Mesenchymal stem cell (in vitro differentiated cells and primary cell): ENCODE results near the gene PLA1A.

Experiments used
- DNase-seq: peaks from one replicate; pipeline ENCODE4 v3.0.0-alpha.2; 2013
- H2AFZ ChIP-seq: one replicate; pipeline ENCODE4 v1.6.1; 2013; ENCODE audit warnings: low read depth, mild to moderate bottlenecking, control low read depth, inconsistent platforms, low read length, moderate library complexity
- H2AK5ac ChIP-seq: 2 replicates; pipeline ENCODE4 v1.6.1; 2013; ENCODE audit warnings: low read length, moderate library complexity, mild to moderate bottlenecking, inconsistent platforms; ENCODE audit not compliant: severe bottlenecking
- H2BK120ac ChIP-seq: one replicate; pipeline ENCODE4 v1.6.1; 2013; ENCODE audit warnings: low read depth, mild to moderate bottlenecking, inconsistent platforms, low read length, moderate library complexity
- H2BK12ac ChIP-seq, 2 experiments: one replicate each; pipeline ENCODE4 v1.6.1; 2013; ENCODE audit warnings: inconsistent platforms in 2 of 2, low read length in 2 of 2, mild to moderate bottlenecking in 2 of 2, moderate library complexity in 2 of 2, control low read depth in 1 of 2
- H2BK15ac ChIP-seq: one replicate; pipeline ENCODE4 v1.6.1; 2013; ENCODE audit warnings: mild to moderate bottlenecking, low read depth, inconsistent platforms; ENCODE audit not compliant: poor library complexity, severe bottlenecking
- H2BK5ac ChIP-seq: 2 replicates; pipeline ENCODE4 v1.6.1; 2013; ENCODE audit warnings: low read depth, mild to moderate bottlenecking, low read length, control low read depth, inconsistent platforms; ENCODE audit not compliant: poor library complexity, severe bottlenecking
- H3K14ac ChIP-seq, 2 experiments: one replicate each; pipeline ENCODE4 v1.6.1; 2013; ENCODE audit warnings: inconsistent platforms in 2 of 2, low read length in 2 of 2, control low read depth in 1 of 2, mild to moderate bottlenecking in 1 of 2, moderate library complexity in 1 of 2
- H3K18ac ChIP-seq, 2 experiments: one replicate each; pipeline ENCODE4 v1.6.1; 2013; ENCODE audit warnings: inconsistent platforms in 2 of 2, low read length in 2 of 2, control low read depth in 1 of 2, low read depth in 1 of 2, mild to moderate bottlenecking in 1 of 2
- H3K23ac ChIP-seq, 2 experiments: one replicate each; pipeline ENCODE4 v1.6.1; 2013; ENCODE audit warnings: inconsistent platforms in 2 of 2, low read length in 2 of 2, mild to moderate bottlenecking in 2 of 2, moderate library complexity in 2 of 2, control low read depth in 1 of 2
- H3K27ac ChIP-seq: 2 replicates; pipeline ENCODE4 v1.5.1; 2013; ENCODE audit warnings: mild to moderate bottlenecking, moderate library complexity, low read length, control low read depth, inconsistent platforms; ENCODE audit not compliant: poor library complexity, severe bottlenecking
- H3K27me3 ChIP-seq, 2 experiments: 2 replicates each; pipeline versions ENCODE4 v1.6.1 to v1.7.0; 2013; ENCODE audit warnings: low read length in 2 of 2, mild to moderate bottlenecking in 2 of 2, moderate library complexity in 2 of 2, control low read depth in 1 of 2, inconsistent platforms in 1 of 2; ENCODE audit not compliant: control insufficient read depth in 1 of 2, insufficient read depth in 1 of 2
- H3K36me3 ChIP-seq, 2 experiments: 2 replicates each; pipeline versions ENCODE4 v1.6.1 to v1.7.0; 2013; ENCODE audit warnings: low read length in 2 of 2, control low read depth in 1 of 2, inconsistent platforms in 1 of 2, low read depth in 1 of 2, mild to moderate bottlenecking in 1 of 2; ENCODE audit not compliant: insufficient read depth in 2 of 2, control insufficient read depth in 1 of 2
- H3K4ac ChIP-seq, 2 experiments: one replicate each; pipeline ENCODE4 v1.6.1; 2013; ENCODE audit warnings: inconsistent platforms in 2 of 2, low read length in 2 of 2, mild to moderate bottlenecking in 2 of 2, moderate library complexity in 2 of 2, control low read depth in 1 of 2, low read depth in 1 of 2
- H3K4me1 ChIP-seq: 2 replicates; pipeline ENCODE4 v1.6.1; 2013; ENCODE audit warnings: low read depth, low read length, control low read depth; ENCODE audit not compliant: control insufficient read depth, insufficient read depth
- H3K4me2 ChIP-seq: 2 replicates; pipeline ENCODE4 v1.6.1; 2013; ENCODE audit warnings: low read length, mild to moderate bottlenecking, inconsistent platforms; ENCODE audit not compliant: poor library complexity, severe bottlenecking
- H3K4me3 ChIP-seq, 2 experiments: 2 replicates each; pipeline versions ENCODE4 v1.5.1 to v1.7.0; 2013; ENCODE audit warnings: low read length in 2 of 2, mild to moderate bottlenecking in 2 of 2, control low read depth in 1 of 2, low read depth in 1 of 2; ENCODE audit not compliant: insufficient read depth in 1 of 2
- H3K79me1 ChIP-seq: replicated peaks from 2 replicates; pipeline ENCODE4 v1.6.1; 2013; ENCODE audit warnings: mild to moderate bottlenecking, control low read depth, low read length, inconsistent platforms; ENCODE audit not compliant: poor library complexity, severe bottlenecking
- H3K9ac ChIP-seq: 2 replicates; pipeline ENCODE4 v1.7.0; 2013; ENCODE audit warnings: mild to moderate bottlenecking, low read length, moderate library complexity
- H3K9me3 ChIP-seq: 2 replicates; pipeline ENCODE4 v1.7.0; 2013; ENCODE audit warnings: mild to moderate bottlenecking, low read length; ENCODE audit not compliant: control insufficient read depth
- H4K8ac ChIP-seq: one replicate; pipeline ENCODE4 v1.6.1; 2013; ENCODE audit warnings: inconsistent platforms, mild to moderate bottlenecking, low read length, moderate library complexity
- H4K91ac ChIP-seq: one replicate; pipeline ENCODE4 v1.6.1; 2013; ENCODE audit warnings: mild to moderate bottlenecking, low read length, inconsistent platforms
- WGBS: methylation state at CpG from one replicate; pipeline ENCODE4 v1.1.7; 2013; ENCODE audit warnings: mixed read lengths; 5-methylcytosine and 5-hydroxymethylcytosine counted together

Gene PLA1A

DNA sequence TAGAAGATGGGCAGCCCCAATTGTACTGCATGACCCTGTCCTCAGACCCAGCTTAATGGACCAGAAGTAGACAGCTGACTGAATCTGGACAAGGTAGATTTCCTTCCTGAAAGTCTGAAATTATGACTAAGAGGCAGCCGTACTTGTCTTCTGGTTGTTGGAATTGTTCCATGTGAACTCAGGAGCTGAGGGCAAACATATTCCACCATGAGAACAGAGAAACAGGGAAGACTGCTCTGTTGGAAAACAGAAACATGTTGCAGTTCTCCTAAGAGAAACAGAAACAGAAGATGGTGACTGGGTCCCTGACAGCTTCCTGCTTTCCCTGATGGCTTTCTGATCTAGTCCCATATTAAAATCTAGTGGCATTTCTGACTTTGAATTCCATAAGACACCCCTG, 38.6 kb downstream of the PLA1A start:
- no peak overlapping the region for H2AK5ac ChIP-seq
- H2BK12ac ChIP-seq, result peak overlapping the region; percentile 49 to 88
- no peaks in the 10 kb centered on the region for H3K79me1 ChIP-seq
- peak; percentile 46 for DNase-seq
- H3K14ac ChIP-seq, result no peak overlapping the region
- H3K23ac ChIP-seq, result no peak overlapping the region
- no peak overlapping the region for H3K4me2 ChIP-seq
- no peak overlapping the region for H3K27ac ChIP-seq
- no peak overlapping the region for H2BK5ac ChIP-seq
- H3K18ac ChIP-seq, result peak overlapping the region; percentile 16 to 70
- peak overlapping the region in 1 of 2 experiments; percentile 2 for H3K4ac ChIP-seq
- peaks cover 7% of the 10 kb centered on the region for H3K4me1 ChIP-seq
- H2BK15ac ChIP-seq, result no peak overlapping the region
- 46% methylated on average over 1 of the region's 1 CpG for WGBS
- no peak overlapping the region for H2BK120ac ChIP-seq
- no peaks in the 10 kb centered on the region for H3K27me3 ChIP-seq
- no peak overlapping the region for H4K8ac ChIP-seq
- no peak overlapping the region for H2AFZ ChIP-seq
- no peaks in the 10 kb centered on the region for H3K36me3 ChIP-seq
- peak overlapping the region; percentile 85 for H3K9ac ChIP-seq
- no peaks in the 10 kb centered on the region for H3K9me3 ChIP-seq
- H3K4me3 ChIP-seq, result no peak overlapping the region
- peak overlapping the region; percentile 10 for H4K91ac ChIP-seq

DNA sequence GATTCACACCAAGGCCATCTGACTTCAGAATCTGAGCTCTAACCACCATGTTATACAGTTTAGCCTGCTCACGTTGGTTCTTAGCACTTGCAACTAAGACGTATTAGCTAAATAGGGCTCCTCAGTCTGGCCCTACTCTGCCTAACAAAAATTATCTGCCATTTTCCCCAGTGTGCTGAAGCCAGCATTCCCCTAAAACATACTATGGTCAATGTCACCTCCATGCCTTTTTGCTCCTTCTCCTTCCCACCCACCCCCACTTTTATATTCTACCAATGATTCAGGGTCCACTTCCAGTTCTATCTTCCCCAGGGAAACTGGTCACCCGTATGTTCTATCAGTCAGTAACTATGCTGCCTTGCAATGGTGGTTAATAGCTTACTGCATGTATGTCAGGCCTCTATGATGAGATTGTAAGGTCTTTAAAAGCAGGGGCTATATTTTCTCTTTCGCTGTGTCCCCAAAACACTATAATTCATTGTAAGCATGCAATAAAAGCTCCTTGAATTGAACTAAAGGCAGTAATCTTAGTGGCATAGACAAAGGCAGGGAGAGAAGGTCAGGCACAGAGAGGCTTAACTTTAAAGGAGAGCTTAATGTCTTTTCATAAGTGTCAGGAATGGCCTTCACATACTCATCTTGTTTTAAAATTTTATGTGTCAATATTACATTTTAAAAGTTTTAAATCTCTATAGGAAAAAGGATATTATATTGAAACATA, 39.4 kb downstream of the PLA1A start:
- Histone ChIP-seq H2AFZ (no peak overlapping the region), H2BK12ac (peak overlapping the region in 1 of 2 experiments; percentile 94), H3K4ac (peak overlapping the region; percentile 75 to 91), H3K4me3 (no peak overlapping the region), H2BK15ac (no peak overlapping the region), H3K4me1 (peaks cover 7% of the 10 kb centered on the region), H2BK120ac (no peak overlapping the region), H3K27ac (no peak overlapping the region), H3K14ac (peak overlapping the region in 1 of 2 experiments; percentile 81), H3K27me3 (no peaks in the 10 kb centered on the region), H2BK5ac (no peak overlapping the region), H3K36me3 (no peaks in the 10 kb centered on the region), H2AK5ac (peak overlapping the region; percentile 91), H3K4me2 (no peak overlapping the region), H4K91ac (no peak overlapping the region), H3K18ac (peak overlapping the region; percentile 91 to 99), H3K9me3 (no peaks in the 10 kb centered on the region), H4K8ac (peak overlapping the region; percentile 35), H3K9ac (peak overlapping the region; percentile 85), H3K23ac (peak overlapping the region in 1 of 2 experiments; percentile 40), H3K79me1 (no peaks in the 10 kb centered on the region)
- DNase-seq, result peak; percentile 10
- WGBS, result 94% methylated on average over 2 of the region's 4 CpGs

DNA sequence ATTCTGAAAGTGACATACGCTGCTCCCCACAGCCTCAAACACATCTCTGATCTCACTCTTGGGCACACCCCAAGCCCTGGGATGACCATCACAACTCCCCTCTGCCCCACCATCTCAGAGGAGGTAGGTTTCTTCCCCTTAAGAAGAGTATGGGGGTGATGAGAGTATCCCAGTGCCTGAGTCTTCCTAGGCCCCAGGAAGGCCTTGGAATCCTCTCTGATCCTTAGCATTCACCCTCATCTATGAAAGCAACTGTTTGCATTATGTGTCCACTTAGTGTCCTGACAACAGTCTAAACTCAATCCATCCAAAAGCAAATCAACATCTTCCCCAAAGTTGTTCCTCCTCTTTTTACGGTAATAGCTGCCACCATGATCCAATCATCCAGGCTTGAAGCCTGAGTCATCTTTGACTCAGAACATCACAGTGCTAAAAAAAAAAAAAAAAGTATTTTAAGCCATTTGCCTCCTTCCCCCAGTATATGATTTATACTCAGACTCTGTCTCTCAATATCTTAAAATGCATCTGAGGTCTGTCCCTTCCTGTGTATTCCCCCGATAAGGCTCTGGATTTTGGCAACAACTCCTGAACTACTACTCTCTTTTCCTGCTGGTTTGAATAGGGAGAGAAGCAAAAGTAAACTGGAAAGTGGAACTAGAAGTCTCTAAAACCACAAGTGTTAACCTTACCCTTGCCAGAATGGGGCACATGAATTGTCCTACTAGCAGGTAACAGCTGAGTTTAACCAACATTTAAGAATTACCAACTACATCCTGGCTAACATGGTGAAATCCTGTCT, 40.2 kb downstream of the PLA1A start:
- H2BK12ac ChIP-seq, result peak overlapping the region in 1 of 2 experiments; percentile 95
- no peak overlapping the region for H2BK5ac ChIP-seq
- WGBS, result 53% methylated on average over 2 of the region's 3 CpGs
- H3K9ac ChIP-seq, result peak overlapping the region; percentile 85
- H3K27me3 ChIP-seq, result no peaks in the 10 kb centered on the region
- H2AK5ac ChIP-seq, result peak overlapping the region; percentile 60
- H2BK120ac ChIP-seq, result peak overlapping the region; percentile 99
- H3K23ac ChIP-seq, result peak overlapping the region in 1 of 2 experiments; percentile 2
- H3K9me3 ChIP-seq, result no peaks in the 10 kb centered on the region
- peak overlapping the region; percentile 86 for H4K8ac ChIP-seq
- peak overlapping the region in 1 of 2 experiments; percentile 43 for H3K4me3 ChIP-seq
- peak overlapping the region; percentile 72 for H2AFZ ChIP-seq
- no peak overlapping the region for H3K4me2 ChIP-seq
- H3K18ac ChIP-seq, result peak overlapping the region; percentile 91 to 99
- peak overlapping the region; percentile 92 for H4K91ac ChIP-seq
- H3K36me3 ChIP-seq, result no peaks in the 10 kb centered on the region
- H2BK15ac ChIP-seq, result peak overlapping the region; percentile 70
- peaks cover 7% of the 10 kb centered on the region for H3K4me1 ChIP-seq
- peak; percentile 95 for DNase-seq
- H3K14ac ChIP-seq, result no peak overlapping the region
- H3K4ac ChIP-seq, result peak overlapping the region; percentile 60 to 82
- peak overlapping the region; percentile 72 for H3K27ac ChIP-seq
- H3K79me1 ChIP-seq, result no peaks in the 10 kb centered on the region
